Measurements from ENCODE around the gene SNCAIP.

DNA sequence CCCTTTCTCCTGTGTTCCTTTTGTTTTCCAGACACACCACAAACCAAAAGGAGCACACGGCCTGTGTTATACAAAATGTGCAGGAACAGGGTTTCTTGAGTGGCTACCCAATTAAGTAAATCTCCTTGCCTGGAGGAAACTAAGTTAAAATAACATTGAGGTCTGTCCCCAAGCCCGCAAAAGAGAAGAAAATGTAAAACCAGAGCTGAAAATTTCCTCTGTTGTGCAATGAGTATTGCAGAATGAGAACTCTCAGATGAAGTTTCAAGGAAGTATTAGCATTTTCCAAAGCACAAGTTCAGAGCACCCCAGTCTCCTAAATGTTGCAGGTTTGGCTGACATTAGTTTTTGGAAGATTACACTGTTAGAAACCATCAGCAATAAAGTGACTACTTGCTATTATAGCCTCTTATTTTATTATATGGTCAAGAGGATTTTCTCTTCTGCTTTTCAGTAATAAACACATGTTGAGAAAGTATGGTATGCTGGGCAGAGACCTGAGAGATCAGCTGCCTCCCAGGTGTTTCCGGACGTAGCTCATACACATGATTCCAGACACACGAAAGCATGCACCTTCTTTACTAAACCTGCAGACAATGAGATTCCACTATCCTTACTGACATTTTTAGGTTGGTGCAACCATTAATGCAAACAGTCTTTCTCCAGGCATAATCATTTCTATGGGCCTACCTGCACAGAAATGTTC lies 161.3 kb downstream of the SNCAIP start:
- TF ChIP-seq, protein P1, sequence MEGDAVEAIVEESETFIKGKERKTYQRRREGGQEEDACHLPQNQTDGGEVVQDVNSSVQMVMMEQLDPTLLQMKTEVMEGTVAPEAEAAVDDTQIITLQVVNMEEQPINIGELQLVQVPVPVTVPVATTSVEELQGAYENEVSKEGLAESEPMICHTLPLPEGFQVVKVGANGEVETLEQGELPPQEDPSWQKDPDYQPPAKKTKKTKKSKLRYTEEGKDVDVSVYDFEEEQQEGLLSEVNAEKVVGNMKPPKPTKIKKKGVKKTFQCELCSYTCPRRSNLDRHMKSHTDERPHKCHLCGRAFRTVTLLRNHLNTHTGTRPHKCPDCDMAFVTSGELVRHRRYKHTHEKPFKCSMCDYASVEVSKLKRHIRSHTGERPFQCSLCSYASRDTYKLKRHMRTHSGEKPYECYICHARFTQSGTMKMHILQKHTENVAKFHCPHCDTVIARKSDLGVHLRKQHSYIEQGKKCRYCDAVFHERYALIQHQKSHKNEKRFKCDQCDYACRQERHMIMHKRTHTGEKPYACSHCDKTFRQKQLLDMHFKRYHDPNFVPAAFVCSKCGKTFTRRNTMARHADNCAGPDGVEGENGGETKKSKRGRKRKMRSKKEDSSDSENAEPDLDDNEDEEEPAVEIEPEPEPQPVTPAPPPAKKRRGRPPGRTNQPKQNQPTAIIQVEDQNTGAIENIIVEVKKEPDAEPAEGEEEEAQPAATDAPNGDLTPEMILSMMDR (IDR thresholded peaks at IDR 0.05), result no peak
- TF ChIP-seq EP300 (IDR thresholded peaks at IDR 0.05; ENCODE audit: low read depth), result no peak

Data from transverse colon (tissue), 3 donors.